ENCODE data around the gene SYT11.
A peak's percentile ranks its signal among the peaks of the same experiment; 100 is the strongest.

SYT11 gene

DNA sequence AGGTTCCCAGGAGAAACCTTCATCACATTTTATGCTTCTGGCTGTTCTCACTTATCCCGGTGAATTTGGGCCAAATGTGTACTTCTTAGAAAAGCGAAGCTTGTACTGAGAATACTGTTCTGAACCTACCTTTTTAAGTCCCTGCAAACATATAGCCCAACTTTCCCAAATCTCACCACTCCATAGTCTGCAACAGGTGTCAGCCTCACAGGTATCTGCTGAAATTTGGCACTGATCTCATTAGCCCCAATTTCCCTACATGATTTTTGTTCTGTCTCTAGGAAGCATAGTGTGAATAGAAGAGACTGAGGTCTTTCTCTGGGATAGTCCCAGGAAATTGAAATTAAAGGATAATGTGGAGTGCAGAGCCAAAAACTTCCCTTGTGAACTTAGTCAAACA, 40.3 kb downstream of the SYT11 start:
- no peak for TF ChIP-seq CTCF (IDR thresholded peaks at IDR 0.05; ENCODE audit: low read depth, low read length)
- DNase-seq (ENCODE audit: extremely low read depth, low read depth): no peak

DNA sequence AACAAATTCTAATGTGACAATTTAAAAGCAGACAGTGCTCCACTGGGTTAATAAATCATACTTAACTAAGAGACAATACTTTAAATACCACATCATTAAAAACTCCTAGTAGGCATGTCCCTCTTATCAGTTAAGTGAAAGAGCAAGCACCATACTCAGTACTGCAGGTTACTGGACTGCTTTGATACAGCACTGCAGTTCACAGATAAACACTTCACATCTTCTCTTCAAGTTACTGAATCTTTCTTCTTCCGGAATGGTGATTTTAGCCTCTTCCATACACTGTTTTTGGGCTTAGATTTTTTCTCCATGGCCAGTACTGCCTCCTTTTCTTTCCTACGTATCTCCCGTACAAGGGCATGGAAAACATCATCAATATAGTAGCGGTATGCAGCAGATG, 40.8 kb downstream of the SYT11 start:
- TF ChIP-seq CTCF (IDR thresholded peaks at IDR 0.05; ENCODE audit: low read depth, low read length): no peak
- DNase-seq (ENCODE audit: extremely low read depth, low read depth): no peak

- TF ChIP-seq CTCF (IDR thresholded peaks at IDR 0.05; ENCODE audit: low read depth, low read length): no peak
Measured at GRCh38 chr1:155904261-155904660, 44.9 kb downstream of the SYT11 start.

DNA sequence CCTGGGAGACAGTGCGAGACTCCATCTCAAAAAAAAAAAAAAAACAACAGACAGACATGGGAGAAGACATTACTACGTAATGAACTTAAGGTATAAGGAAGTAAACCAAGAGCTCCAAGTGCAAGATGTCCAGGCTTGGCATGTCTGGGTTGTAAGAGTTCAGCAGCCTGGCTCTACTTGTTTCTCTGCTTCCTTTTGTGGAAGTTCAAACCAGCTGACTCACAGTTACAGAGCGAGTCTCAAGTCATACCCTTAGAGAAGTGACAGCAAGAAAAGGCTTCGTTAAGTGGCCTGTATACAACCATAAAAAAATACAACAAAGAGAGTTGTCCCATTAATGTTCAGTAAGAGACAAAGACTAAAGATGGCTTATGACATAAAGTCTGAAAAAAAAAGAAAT, 50.5 kb downstream of the SYT11 start:
- no peak for DNase-seq (ENCODE audit: extremely low read depth, low read depth)
- no peak for TF ChIP-seq CTCF (IDR thresholded peaks at IDR 0.05; ENCODE audit: low read depth, low read length)

More at GRCh38 chr1:155904261-155904660, 44.9 kb downstream of the SYT11 start:
- no peak for DNase-seq (ENCODE audit: extremely low read depth, low read depth)

- TF ChIP-seq CTCF (IDR thresholded peaks at IDR 0.05; ENCODE audit: low read depth, low read length): peak; percentile 21
- DNase-seq (ENCODE audit: extremely low read depth, low read depth): no peak
Measured at GRCh38 chr1:155910621-155911121, 51.3 kb downstream of the SYT11 start.

DNA sequence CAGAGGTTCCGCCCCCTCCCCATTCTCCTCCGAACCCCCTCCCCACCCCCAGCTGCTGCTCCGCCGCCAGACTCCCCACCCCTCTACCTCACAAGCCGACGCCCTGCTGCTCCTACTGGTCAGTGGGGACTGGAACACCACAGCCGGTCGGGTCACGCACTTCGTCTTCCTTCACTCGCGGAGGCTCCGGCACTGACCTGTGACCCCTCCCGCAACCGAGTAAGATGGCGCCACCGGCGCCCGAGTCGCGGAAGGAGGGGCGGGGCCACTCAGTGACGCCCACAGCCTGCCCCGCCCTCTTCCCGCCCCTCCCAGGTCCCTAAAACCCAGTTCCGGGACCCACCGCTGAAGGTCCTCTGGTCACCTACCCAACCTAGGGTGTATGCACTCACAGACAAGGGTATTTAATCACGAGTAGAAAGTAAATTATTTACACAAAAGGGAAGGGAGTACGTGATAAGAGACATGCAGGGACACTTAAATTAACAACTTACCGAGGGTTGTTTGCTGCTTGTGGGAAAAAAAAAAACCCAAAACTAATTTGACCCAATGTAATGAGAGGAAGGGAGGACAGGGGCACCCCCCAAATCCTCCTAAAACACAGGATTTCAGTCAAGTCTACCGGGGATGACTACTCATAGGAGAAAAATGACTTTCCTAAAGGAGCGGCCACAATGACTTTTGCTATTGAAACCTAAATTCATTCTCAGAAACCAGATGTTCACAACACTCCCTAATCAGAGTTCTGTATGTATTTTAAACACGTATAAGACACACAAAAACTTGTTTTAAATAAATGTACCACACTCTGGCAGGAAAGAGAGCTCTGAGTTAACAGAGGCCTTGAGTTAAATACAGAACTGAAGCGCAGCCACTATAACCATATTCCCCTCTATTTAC, 52.0 kb downstream of the SYT11 start, which contains the start of gene RIT1:
RIT1 (minus strand) TSS at position 194 of the 900 bp plus-strand sequence. CDS start 588 bp downstream, outside the sequence.
- TF ChIP-seq CTCF (IDR thresholded peaks at IDR 0.05; ENCODE audit: low read depth, low read length): no peak; the same call in 1 of the 2 replicates
- no peak for DNase-seq (ENCODE audit: extremely low read depth, low read depth)

DNA sequence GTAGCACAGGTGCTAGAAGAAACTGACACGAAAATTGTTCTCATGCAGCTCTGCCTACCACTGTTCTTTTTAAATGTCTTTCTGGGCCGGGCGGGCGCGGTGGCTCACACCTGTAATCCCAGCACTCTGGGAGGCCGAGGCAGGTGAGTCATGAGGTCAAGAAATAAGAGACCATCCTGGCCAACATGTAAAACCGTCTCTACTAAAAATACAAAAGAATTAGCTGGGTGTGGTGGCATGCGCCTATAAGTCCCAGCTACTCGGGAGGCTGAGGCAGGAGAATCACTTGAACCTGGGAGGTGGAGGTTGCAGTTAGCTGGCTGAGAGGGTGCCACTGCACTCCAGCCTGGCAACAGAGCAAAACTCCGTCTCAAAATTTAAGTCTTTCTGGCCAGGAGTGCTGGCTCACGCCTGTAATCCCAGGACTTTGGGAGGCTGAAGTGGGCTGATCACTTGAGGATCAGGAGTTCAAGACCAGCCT, 52.7 kb downstream of the SYT11 start:
- no peak for DNase-seq (ENCODE audit: extremely low read depth, low read depth)
- no peak for TF ChIP-seq CTCF (IDR thresholded peaks at IDR 0.05; ENCODE audit: low read depth, low read length)

Measured in AG09319 (cell line).